ENCODE measurements around the gene CDC42BPB.

DNA sequence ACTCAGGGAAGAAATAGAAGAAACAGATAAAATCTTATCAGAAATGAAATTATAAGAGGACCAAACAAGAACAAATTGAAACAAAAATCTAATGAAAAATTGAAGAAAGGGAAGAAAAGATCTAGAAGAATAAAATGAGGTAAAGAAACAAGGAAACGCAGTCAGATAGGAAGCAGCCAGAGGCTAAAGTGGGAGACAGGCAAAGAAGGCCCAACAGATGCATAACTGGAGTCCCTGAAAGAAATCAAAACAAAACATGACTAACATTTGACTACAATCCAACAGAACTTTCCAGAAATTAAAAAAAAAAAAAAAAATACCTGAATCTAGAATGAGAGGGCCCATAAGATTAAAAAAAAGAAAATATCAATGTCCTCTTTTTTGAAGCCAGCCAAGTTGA is 69.3 kb downstream of the CDC42BPB start:
- TF ChIP-seq POLR2AphosphoS5 (IDR thresholded peaks at IDR 0.05) (no peak), CTCF (IDR thresholded peaks at IDR 0.05) (no peak), POLR2A (IDR thresholded peaks at IDR 0.05; ENCODE audit: low read depth) (no peak)

Measured in esophagus muscularis mucosa (tissue), 3 donors.